Activated T-cell treated with anti-CD3 and anti-CD28 coated beads, Interleukin-2, amount 50 U/mL, for 72 hours (primary cell): ENCODE data around the gene KREMEN1. TPM values are rescaled to one million over a fixed set of nuclear protein-coding genes. Genes with fewer than 3 reads are reported as not detected.
A peak's percentile ranks its signal among the peaks of the same experiment; 100 is the strongest.

ENCODE experiments used
- ATAC-seq, 2 donors: fragments of 150-1000 bp; cut with Tn5 transposase; replicated peaks in 1 of 2; 2 replicates each; pipeline ENCODE4 v1.10.0; 2021; ENCODE audit warnings: moderate library complexity in 2 of 2, mild to moderate bottlenecking in 1 of 2
- DNase-seq, 2 donors: peaks; one replicate each; pipeline ENCODE4 v3.0.0; 2021 to 2022; ENCODE audit warnings: mixed read lengths in 1 of 2
- H3K27ac Mint-ChIP-seq: one replicate; pipeline ENCODE4 v1.8.0; 2022; ENCODE audit warnings: mild to moderate bottlenecking, moderate library complexity, mixed read lengths
- H3K27me3 Mint-ChIP-seq: one replicate; pipeline ENCODE4 v1.8.0; 2022; ENCODE audit warnings: low read depth, mixed read lengths
- H3K36me3 Mint-ChIP-seq, 2 donors: one replicate each; pipeline ENCODE4 v1.8.0; 2022; ENCODE audit warnings: mixed read lengths in 2 of 2, mild to moderate bottlenecking in 1 of 2; ENCODE audit not compliant: insufficient read depth in 2 of 2
- H3K4me1 Mint-ChIP-seq: one replicate; pipeline ENCODE4 v1.8.0; 2022; ENCODE audit warnings: low read depth, mixed read lengths
- H3K4me3 Mint-ChIP-seq, 2 donors: one replicate each; pipeline ENCODE4 v1.8.0; 2022; ENCODE audit warnings: mild to moderate bottlenecking in 2 of 2, mixed read lengths in 2 of 2, moderate library complexity in 2 of 2
- H3K9me3 Mint-ChIP-seq, 2 donors: one replicate each; pipeline ENCODE4 v1.8.0; 2022; ENCODE audit warnings: mixed read lengths in 2 of 2
- total RNA-seq, 2 donors: library from RNA; stranded (reverse); gene quantifications; one replicate each; pipeline ENCODE4 v1.2.3, GENCODE V29; 2022

KREMEN1 gene
- total RNA-seq, 2 donors from 2014 or later: 0.09 to 0.53 TPM

DNA sequence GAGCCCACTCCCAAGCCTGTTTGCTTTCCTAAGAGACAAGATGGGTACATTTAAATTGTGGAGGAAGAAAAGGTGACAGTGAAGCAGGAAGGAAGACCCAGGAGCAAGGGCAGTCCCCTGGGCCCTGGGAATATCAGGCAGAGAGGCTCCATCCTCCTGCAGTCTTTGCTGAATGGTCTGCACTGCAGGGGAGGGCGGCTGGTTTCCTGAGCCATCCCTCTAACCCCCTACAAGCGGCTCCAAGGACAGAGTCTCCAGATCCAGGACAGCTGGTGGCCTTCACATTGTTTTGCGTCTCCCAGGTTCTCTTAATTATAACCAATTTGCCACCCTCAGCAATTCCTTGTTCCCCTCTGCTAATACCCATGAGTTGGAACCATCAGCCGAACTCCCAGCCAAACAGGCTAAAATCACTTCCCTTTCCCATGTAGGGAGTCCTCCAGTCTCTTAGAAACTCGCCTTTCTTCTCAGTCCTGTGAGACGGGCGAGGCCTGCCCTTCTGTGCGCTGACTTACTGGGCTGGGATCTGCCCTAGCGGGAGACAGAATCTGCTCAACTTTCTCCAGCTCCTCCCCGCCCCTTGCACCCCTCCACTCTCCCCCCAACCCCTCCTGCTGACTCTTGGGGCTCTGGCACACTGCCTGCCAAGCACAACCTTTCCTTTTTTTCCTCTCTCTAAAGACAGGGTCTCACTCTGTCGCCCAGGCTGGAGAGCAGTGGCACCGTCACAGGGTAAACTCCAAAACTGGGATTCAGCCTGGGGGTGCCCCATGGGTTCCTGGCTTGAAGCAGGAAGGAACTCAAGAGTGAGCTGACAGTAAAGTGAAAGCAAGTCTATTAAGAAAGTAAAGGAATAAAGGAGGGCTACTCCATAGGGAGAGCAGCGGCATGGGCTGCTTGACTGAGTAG lies 79.5 kb downstream of the KREMEN1 start:
- no peak for DNase-seq
- no peak for ATAC-seq
- no peaks in the 10 kb centered on the region for H3K36me3 Mint-ChIP-seq
- no peak overlapping the region for H3K27ac Mint-ChIP-seq
- no peaks in the 10 kb centered on the region for H3K9me3 Mint-ChIP-seq
- H3K4me3 Mint-ChIP-seq: no peak overlapping the region
- peaks cover 27% of the 10 kb centered on the region for H3K27me3 Mint-ChIP-seq
- peaks cover 8% of the 10 kb centered on the region for H3K4me1 Mint-ChIP-seq

DNA sequence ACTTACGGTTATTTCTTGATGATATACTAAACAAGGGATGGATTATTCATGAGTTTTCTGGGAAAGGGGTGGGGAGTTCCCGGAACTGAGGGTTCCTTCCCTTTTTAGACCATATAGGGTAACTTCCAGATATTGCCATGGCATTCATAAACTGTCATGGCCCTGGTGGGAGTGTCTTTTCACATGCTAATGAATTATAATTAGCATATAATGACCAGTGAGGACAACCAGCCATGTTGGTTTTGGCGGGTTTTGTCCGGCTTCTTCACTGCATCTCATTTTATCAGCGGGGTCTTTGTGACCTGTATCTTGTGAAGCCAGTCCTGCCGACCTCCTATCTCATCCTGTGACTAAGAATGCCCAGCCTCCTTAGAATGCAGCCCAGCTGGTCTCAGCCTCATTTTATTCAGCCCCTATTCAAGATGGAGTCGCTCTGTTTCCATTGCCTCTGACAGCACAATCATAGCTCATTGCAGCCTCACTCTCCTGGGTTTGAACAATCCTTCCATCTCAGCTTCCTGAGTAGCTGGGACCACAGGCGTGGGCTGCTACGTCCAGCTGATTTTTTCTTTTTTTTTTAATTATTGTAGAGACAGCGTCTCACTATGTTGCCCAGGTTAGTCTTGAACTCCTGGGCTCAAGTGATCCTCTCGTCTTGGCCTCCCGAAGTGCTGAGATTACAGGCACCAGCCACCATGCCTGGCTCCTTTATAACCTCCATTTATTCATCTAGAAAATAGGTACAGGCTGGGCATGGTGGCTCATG lies 80.3 kb downstream of the KREMEN1 start:
- Mint-ChIP-seq H3K36me3 (no peaks in the 10 kb centered on the region), H3K4me3 (no peak overlapping the region), H3K27ac (no peak overlapping the region), H3K27me3 (peaks cover 30% of the 10 kb centered on the region), H3K9me3 (no peaks in the 10 kb centered on the region), H3K4me1 (peaks cover 8% of the 10 kb centered on the region)
- no peak for ATAC-seq
- no peak for DNase-seq

DNA sequence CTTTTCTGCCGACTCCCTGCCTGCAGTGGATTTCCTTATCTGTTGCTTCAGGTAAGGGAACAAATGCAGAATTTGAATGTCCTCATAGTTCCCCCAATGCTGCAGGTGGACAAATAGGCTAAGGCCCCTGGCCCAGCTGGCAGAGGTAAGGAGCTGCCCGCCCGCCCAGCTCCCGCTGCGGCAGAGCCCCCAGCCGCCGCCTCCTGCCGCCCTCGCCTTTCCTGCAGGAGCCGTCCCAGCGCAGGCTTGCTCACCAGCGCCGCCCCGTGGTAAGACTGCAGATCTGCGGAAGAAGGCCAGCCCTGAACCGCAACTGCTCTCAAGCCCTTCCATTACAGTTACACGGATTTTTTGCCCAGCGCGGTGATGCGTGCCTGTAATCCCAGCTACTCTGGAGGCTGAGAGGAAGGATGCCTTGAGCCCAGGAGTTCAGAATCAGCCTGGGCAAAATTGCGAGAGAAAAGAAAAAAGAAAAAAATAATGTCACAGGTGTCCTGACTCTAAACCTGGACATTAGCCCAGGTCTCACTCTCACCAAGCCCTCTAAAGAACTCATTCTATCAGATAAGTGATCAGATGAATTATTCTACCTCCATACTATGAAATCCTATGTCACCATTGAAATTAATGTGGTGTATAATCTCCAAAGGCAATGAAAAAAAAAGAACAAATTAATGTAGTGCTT lies 81.7 kb downstream of the KREMEN1 start:
- H3K9me3 Mint-ChIP-seq: no peaks in the 10 kb centered on the region
- H3K4me1 Mint-ChIP-seq: peaks cover 8% of the 10 kb centered on the region
- ATAC-seq: peak; percentile 72 to 81
- H3K4me3 Mint-ChIP-seq: peak overlapping the region in 1 of 2 donors; percentile 17
- H3K27me3 Mint-ChIP-seq: peaks cover 32% of the 10 kb centered on the region
- DNase-seq: peak; percentile 74 to 81
- H3K36me3 Mint-ChIP-seq: no peaks in the 10 kb centered on the region
- no peak overlapping the region for H3K27ac Mint-ChIP-seq

DNA sequence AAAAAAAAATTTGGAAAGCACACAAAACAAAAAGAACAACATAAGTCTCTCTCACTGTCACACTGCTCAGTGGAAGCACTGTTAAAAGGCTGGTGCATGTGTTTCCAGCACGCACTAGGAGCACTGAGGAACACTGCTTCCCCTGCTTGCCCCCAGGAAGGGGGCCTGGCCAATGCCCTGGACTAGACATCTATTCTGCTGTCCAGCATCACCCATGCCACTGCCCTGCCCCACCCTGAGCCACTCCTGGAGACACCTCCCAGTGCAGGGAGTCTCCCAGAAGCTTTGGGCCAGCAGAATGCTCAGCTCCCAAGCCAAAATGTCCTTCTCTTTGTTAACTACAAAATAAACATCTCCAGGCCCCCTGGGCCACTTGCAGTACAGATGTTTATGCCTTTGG lies 83.1 kb downstream of the KREMEN1 start:
- Mint-ChIP-seq H3K4me1 (peaks cover 13% of the 10 kb centered on the region), H3K27ac (no peak overlapping the region), H3K9me3 (no peaks in the 10 kb centered on the region), H3K4me3 (peak overlapping the region in 1 of 2 donors; percentile 39), H3K36me3 (no peaks in the 10 kb centered on the region), H3K27me3 (peaks cover 45% of the 10 kb centered on the region)
- ATAC-seq: no peak
- DNase-seq: no peak

DNA sequence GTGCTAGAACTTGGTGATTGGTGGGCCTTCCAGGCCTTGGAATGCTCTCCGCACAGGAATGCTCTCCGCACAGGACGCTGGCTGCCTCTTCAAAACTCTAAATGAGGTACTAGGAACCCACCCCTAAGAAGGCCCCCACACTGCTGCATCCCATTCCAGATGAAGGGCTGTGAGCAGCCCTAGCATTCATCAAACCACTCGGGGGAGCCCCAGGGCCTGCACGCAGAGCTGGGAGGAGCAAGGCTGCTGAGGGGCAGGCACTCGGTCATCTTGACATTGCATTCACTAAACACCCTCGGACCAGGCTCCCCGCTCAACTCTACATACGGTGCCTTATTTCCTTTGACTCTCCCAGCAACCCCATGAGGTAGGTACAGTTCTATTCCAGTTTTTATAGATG lies 83.7 kb downstream of the KREMEN1 start:
- peaks cover 49% of the 10 kb centered on the region for H3K27me3 Mint-ChIP-seq
- ATAC-seq (no peak), DNase-seq (no peak)
- H3K9me3 Mint-ChIP-seq: no peaks in the 10 kb centered on the region
- H3K27ac Mint-ChIP-seq: no peak overlapping the region
- H3K4me1 Mint-ChIP-seq: peaks cover 14% of the 10 kb centered on the region
- H3K36me3 Mint-ChIP-seq: no peaks in the 10 kb centered on the region
- H3K4me3 Mint-ChIP-seq: no peak overlapping the region

DNA sequence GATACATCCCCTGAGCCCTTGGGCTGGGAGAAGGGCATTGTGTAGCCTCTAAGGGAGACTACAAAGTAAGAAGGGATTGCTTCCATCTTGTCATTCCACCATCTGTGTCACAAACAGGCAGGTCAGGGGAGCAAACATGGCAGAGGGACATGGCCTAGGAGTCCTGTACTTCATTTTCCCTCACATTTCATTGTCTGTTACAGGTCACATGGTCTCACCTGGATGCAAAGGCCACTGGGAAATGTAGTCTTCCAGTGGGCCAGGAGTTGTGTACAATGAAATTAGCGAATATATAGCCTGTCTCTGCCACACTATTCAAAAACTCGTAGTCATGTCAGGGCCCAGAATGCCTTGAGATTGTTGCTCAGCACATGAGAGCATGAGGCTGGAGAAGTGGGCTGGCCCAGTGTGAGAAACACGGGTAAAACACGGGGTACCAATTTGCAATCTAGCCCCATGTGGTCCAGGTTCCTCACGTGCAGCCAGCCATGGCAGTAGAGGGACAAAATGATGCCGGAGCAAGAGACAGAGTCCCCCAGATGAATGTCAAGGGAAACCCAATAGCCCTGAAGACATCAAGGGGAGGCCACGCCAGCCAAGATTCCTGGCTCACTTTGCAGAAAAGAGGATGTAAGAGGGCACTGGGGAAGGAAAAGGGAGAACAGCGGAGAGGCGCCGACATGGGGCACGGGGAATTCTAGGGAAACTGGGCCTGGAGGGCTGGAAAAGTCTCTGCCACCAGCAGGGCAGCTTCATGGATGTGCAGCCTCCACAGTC lies 85.1 kb downstream of the KREMEN1 start:
- Mint-ChIP-seq H3K27ac (no peak overlapping the region), H3K27me3 (peaks cover 41% of the 10 kb centered on the region), H3K36me3 (no peaks in the 10 kb centered on the region), H3K4me3 (no peak overlapping the region), H3K9me3 (no peaks in the 10 kb centered on the region), H3K4me1 (peaks cover 14% of the 10 kb centered on the region)
- DNase-seq (no peak), ATAC-seq (no peak)

DNA sequence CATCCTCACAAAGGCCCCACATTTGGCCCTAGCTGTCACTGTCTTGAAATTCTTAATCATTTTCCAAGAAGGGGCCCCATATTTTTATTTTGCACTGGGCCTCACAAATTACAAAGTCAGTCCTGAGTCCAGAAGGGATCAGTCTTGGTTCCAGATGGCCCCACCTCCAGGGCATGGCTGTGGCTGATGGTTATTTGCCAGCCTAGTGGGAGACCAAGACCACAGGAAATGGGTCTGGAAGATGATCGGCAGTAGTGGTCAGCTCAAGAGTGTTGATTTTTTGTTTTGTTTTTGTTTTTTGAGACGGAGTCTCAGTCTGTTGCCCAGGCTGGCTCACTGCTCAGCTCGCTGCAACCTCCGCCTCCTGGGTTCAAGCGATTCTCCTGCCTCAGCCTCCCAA lies 85.7 kb downstream of the KREMEN1 start:
- DNase-seq (no peak), ATAC-seq (no peak)
- Mint-ChIP-seq H3K4me1 (peaks cover 18% of the 10 kb centered on the region), H3K27me3 (peaks cover 36% of the 10 kb centered on the region), H3K9me3 (no peaks in the 10 kb centered on the region), H3K4me3 (no peak overlapping the region), H3K27ac (no peak overlapping the region), H3K36me3 (no peaks in the 10 kb centered on the region)

DNA sequence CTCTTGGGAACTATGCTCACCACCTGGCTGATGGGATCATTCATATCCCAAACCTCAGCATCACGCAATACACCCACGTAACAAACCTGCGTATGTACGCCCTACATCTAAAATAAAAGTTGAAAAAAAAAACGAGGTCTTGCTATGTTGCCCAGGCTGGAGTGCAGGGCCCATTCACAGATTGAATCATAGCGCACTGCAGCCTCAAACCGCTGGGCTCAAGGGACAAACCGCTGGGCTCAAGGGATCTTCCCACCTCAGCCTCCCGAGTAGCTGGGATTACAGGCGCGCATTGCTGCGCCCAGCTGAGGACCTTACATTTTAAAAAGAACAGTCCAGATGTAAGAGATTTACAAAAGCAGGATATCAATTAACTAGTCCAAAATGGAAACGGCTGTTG lies 91.0 kb downstream of the KREMEN1 start:
- Mint-ChIP-seq H3K4me3 (no peak overlapping the region), H3K27me3 (peaks cover 48% of the 10 kb centered on the region), H3K36me3 (no peaks in the 10 kb centered on the region), H3K27ac (no peak overlapping the region), H3K9me3 (no peaks in the 10 kb centered on the region), H3K4me1 (peaks cover 39% of the 10 kb centered on the region)
- no peak for DNase-seq
- ATAC-seq: no peak

DNA sequence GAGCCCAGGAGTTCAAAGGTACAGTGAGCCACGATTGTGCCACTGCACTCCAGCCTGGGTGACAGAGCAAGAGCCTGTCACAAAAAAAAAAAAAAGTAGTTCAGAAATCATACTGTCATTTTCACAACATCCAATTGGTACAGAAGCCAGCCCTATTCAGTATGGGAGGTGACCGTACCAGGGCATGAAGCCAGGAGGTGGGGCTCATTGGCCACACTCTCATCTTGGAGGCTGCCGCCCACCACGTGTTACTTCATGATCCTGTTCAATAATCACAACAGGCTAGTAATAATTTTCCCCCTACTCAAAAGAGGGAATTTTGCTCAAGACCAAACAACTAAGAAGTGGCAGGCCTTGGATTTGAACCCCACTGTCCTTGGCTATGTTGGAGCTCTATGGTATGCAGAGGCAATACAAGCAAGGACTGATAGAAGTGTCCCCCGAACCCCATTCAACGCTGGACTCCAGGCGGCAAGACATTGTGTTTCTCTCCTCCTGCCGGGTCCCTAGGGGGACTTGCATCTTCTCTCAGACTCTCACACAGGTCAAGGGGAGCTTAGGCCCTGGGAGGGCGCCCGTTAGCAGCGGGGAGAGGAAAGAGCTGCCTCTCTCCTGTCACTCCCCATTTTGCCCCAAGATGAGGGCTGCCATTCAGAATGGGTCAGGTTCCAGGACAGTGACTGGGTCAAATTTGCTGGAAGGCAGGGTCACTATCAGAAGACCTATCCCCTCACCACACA lies 92.7 kb downstream of the KREMEN1 start:
- Mint-ChIP-seq H3K4me3 (no peak overlapping the region), H3K36me3 (no peaks in the 10 kb centered on the region), H3K27ac (no peak overlapping the region), H3K9me3 (no peaks in the 10 kb centered on the region), H3K4me1 (peaks cover 39% of the 10 kb centered on the region), H3K27me3 (peaks cover 45% of the 10 kb centered on the region)
- DNase-seq: no peak
- ATAC-seq: no peak

DNA sequence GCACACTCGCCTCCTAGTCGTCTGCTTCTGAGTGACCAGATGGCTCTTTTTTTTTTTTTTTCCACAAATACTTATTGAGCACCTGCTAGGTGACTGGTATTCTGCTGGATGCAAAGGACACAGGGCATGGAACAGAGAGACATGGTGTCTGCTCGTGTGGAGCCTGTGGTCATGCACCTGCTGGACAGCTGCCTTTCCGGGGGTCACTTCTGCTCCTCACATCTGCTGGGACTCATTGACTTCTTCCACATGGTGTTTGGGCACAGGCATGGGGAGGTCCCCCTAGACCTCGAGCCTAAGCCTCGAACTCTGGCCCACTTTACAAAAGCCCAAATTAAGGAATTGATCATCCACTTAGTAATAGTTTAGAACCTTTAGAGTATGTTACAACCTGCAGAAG lies 93.3 kb downstream of the KREMEN1 start:
- peaks cover 32% of the 10 kb centered on the region for H3K4me1 Mint-ChIP-seq
- no peaks in the 10 kb centered on the region for H3K36me3 Mint-ChIP-seq
- H3K27ac Mint-ChIP-seq: no peak overlapping the region
- H3K4me3 Mint-ChIP-seq: peak overlapping the region in 1 of 2 donors; percentile 6
- no peaks in the 10 kb centered on the region for H3K9me3 Mint-ChIP-seq
- ATAC-seq: no peak
- peaks cover 45% of the 10 kb centered on the region for H3K27me3 Mint-ChIP-seq
- DNase-seq: no peak

DNA sequence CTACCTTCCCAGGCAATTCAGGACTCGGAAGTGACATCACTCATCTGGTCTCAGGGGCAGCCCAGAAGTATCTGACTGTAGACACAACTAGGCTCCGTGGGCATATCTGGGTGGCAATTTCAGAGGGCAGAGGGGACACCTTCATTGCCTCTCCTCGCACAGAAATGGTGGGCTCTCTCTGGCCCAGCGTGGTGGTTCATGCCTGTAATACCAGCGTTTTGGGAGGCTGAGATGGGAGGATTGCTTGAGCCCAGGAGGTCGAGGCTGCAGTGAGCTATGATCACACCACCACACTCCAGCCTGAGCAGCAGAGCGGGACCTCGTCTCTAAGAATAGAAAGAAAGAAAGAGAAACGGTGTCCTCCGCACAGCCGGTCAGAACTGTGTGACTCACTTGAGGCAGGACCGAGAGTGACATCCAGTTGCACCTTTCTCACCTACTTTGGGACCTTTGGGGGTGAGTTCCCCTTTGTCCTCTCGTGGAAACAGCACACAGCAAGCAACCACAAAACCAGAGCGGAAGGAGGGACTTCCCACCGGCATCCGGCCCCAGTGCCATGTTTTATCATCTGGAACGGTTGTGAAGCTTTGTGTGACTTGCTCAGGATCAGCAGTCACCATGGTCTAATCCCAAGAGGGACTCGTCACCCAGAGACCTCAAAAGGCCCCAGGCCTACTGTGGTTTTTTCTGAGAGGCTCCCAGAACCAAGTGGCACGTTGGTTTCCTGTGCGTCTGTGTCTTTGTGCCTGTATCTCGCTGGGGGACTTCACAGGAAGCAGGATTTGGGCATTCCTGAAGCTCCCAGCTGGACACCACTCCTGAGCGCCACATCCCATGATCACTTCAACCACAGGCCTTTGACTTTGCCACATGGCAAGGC lies 94.4 kb downstream of the KREMEN1 start:
- peak; percentile 94 for ATAC-seq
- Mint-ChIP-seq H3K4me3 (peak overlapping the region; percentile 59 to 73), H3K4me1 (peaks cover 32% of the 10 kb centered on the region), H3K27ac (peak overlapping the region; percentile 25), H3K27me3 (peaks cover 51% of the 10 kb centered on the region), H3K9me3 (peaks cover 0 to 2% of the 10 kb centered on the region in 2 donors), H3K36me3 (no peaks in the 10 kb centered on the region)
- peak; percentile 70 to 78 for DNase-seq
